Ascending aorta (tissue), 2 donors: ENCODE results near the gene IFI6. TPM values are rescaled to one million over a fixed set of nuclear protein-coding genes. Genes with fewer than 3 reads are reported as not detected.
"Not testable (repeated sequence)": the region's sequence is repeated elsewhere in the genome, so short reads cannot be mapped to it uniquely, and the experiment has no call there.

Experiments
- DNase-seq, 2 donors: peaks; one replicate each; pipeline ENCODE4 v3.0.0-alpha.2; 2019; ENCODE audit warnings: low spot score in 2 of 2
- H3K27ac ChIP-seq, 2 donors: fragments of 200-600 bp; sonication (generic); one replicate each; pipeline ENCODE4 v1.5.1; 2016 to 2017; ENCODE audit warnings: mild to moderate bottlenecking in 1 of 2
- H3K27me3 ChIP-seq: fragments of 200-600 bp; sonication (generic); one replicate; pipeline ENCODE4 v1.5.1; 2017
- H3K36me3 ChIP-seq, 2 donors: fragments of 200-600 bp; sonication (generic); one replicate each; pipeline ENCODE4 v1.5.1; 2016
- H3K4me1 ChIP-seq, 2 donors: fragments of 200-600 bp; sonication (generic); one replicate each; pipeline ENCODE4 v1.5.1; 2016 to 2017; ENCODE audit warnings: mild to moderate bottlenecking in 1 of 2
- H3K4me3 ChIP-seq, 2 donors: fragments of 200-600 bp; sonication (generic); one replicate each; pipeline ENCODE4 v1.5.1; 2016 to 2017; ENCODE audit warnings: mild to moderate bottlenecking in 1 of 2
- H3K9me3 ChIP-seq, 2 donors: fragments of 200-600 bp; sonication (generic); one replicate each; pipeline ENCODE4 v1.5.1; 2016
- CTCF ChIP-seq, 3 experiments: fragments of 200-600 bp in 2 of 3; fragments of 450-650 bp in 1 of 3; sonication (generic) in 2 of 3; IDR thresholded peaks; one replicate each; pipeline ENCODE4 v1.5.1; 2016 to 2019; ENCODE audit warnings: antibody characterized with exemption in 3 of 3, mild to moderate bottlenecking in 1 of 3, moderate library complexity in 1 of 3
- intact Hi-C: fragments of 100-400 bp; cut with DNase I; formaldehyde crosslinking; loops from one replicate; pipeline ENCODE4 v1.15.1; 2023
- total RNA-seq: library from RNA; depleted of rRNA; stranded (reverse); fragments of >200 nt; gene quantifications from one replicate; pipeline ENCODE4 v1.1.0, GENCODE V29; 2016

IFI6 gene
- total RNA-seq, 1 donor from 2014 or later, result 238 TPM

GRCh38 chr1:27621051-27621920, 50.7 kb downstream of the IFI6 start:
- Histone ChIP-seq H3K27ac (no peak overlapping the region), H3K36me3 (no peaks in the 10 kb centered on the region), H3K27me3 (no peaks in the 10 kb centered on the region), H3K4me3 (no peak overlapping the region), H3K4me1 (no peaks in the 10 kb centered on the region), H3K9me3 (no peaks in the 10 kb centered on the region)
- intact Hi-C loops, result no loop called here
- DNase-seq, result no peak
- TF ChIP-seq CTCF (IDR thresholded peaks at IDR 0.05), result no peak

- H3K4me1 ChIP-seq, H3K27ac ChIP-seq, DNase-seq, H3K9me3 ChIP-seq, H3K36me3 ChIP-seq, intact Hi-C loops, H3K27me3 ChIP-seq, H3K4me3 ChIP-seq: not testable (repeated sequence)
These were observed 52.1 kb downstream of the IFI6 start for GRCh38 chr1:27619782-27620438.

DNA sequence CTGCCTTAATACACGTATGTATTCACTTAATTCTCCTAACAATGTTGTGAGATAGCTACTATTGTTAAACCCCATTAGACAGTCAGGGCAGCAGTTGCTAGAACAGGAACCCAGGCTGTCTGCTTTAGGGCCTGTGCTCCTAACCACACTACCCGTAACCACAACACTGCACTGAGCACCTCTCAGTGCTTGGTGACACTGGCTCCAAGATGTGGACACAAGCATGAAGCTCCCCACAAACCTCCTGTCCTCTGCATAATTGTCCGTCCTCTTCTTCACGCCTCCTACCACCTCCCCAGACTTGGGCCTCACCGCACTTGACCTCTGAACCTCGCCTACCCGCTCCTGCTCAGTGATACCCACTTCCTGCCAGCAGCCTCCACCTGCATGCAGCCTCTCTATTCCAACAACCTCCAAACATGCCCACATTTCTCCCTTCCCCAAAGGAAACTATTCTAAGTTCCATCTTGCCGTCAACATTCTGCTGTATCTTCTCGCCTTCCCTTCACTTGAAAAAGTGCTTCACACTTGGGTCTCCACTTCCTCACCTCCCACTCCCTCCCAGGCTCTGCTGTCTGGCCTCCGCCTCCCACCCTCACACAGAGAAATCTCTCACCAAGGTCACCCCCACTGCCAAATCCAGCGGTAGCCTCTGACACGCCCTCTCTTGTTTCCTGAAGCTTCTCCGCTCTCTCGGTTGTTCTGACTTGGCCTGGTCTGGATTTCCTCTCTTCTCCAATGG, 53.5 kb downstream of the IFI6 start:
- no peak for TF ChIP-seq CTCF (IDR thresholded peaks at IDR 0.05)
- DNase-seq, result no peak
- intact Hi-C loops, result no loop called here

GRCh38 chr1:27617420-27617819, 54.6 kb downstream of the IFI6 start:
- Histone ChIP-seq H3K27ac (no peak overlapping the region), H3K36me3 (no peaks in the 10 kb centered on the region), H3K4me1 (no peaks in the 10 kb centered on the region), H3K4me3 (no peak overlapping the region), H3K9me3 (no peaks in the 10 kb centered on the region), H3K27me3 (no peaks in the 10 kb centered on the region)
- DNase-seq, result no peak
- no peak for TF ChIP-seq CTCF (IDR thresholded peaks at IDR 0.05)
- intact Hi-C loops, result no loop called here

More for the DNA sequence above, 53.5 kb downstream of the IFI6 start:
- no peaks in the 10 kb centered on the region for H3K27me3 ChIP-seq
- H3K4me3 ChIP-seq, result no peak overlapping the region
- no peaks in the 10 kb centered on the region for H3K36me3 ChIP-seq
- H3K27ac ChIP-seq, result no peak overlapping the region
- H3K4me1 ChIP-seq, result no peaks in the 10 kb centered on the region
- H3K9me3 ChIP-seq, result no peaks in the 10 kb centered on the region

DNA sequence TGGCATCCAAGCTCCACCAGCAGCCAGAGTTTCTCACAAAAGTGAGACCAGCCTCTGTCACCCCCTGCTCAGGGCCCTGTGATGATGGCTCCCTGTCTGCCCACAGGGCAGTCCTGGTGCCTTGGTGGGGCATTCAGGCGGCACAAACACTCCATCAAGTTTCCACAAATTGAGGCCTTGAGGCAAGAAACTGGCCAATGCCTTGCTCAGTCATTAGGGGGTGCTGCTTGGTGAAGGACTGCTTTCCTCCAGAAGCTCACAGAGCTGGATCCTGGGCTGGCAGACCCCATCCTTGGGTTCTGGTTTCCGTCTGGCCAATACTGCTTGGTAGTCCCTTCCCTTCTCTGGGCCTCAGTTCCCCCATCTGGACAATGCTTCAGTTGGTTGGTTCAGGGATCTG, 55.6 kb downstream of the IFI6 start:
- no peak for DNase-seq
- intact Hi-C loops, result no loop called here
- Histone ChIP-seq H3K9me3 (no peaks in the 10 kb centered on the region), H3K27me3 (no peaks in the 10 kb centered on the region), H3K27ac (no peak overlapping the region), H3K4me1 (no peaks in the 10 kb centered on the region), H3K36me3 (no peaks in the 10 kb centered on the region), H3K4me3 (no peak overlapping the region)
- TF ChIP-seq CTCF (IDR thresholded peaks at IDR 0.05), result no peak

Other genes starting within 250 kb of the IFI6 start
- gene WASF2, start 182.0 kb downstream of the IFI6 start, total RNA-seq, result 70.4 TPM
- 205 TPM for gene AHDC1, start 68.0 kb downstream of the IFI6 start, total RNA-seq
- gene FGR, start 37.0 kb downstream of the IFI6 start, total RNA-seq, result 10.4 TPM
- 3.4 TPM for gene FAM76A, start 53.8 kb upstream of the IFI6 start, total RNA-seq
- gene STX12, start 101.0 kb upstream of the IFI6 start, total RNA-seq, result 91.9 TPM
- 7.1 TPM for gene PPP1R8, start 158.6 kb upstream of the IFI6 start, total RNA-seq
- 206 TPM for gene THEMIS2, start 200.4 kb upstream of the IFI6 start, total RNA-seq
- 36.8 TPM for gene RPA2, start 242.4 kb upstream of the IFI6 start, total RNA-seq